Endometrium (tissue), 2 donors: Measurements from ENCODE around the gene LMBR1L.
"Not testable (repeated sequence)": the region's sequence is repeated elsewhere in the genome, so short reads cannot be mapped to it uniquely, and the experiment has no call there.

Experiments
- FAIRE-seq: peaks from 2 replicates; lab custom pipeline; 2012; peaks lifted over from hg19 to GRCh38; lab: Jason Lieb, UNC
- donor health status: control.
- donor health status: control.

Gene LMBR1L

DNA sequence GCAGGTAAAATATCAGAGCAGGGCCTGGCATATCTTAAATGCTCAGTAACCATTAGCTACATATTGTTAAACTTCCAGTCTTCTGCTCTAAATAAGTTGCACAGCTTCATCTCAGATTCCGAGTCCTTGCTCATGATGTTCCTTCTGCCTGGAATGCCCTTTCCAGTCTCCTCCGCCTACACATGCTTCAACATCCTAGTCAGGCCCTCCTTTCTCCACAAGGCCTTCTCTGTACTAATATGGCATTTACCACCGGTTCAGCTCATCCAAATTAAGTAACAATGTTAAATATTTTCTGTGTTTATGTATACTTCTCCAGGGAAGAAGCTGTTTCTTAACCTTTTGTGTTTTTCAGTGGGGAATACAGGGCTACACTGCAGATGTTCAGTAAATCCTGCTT is 24.5 kb downstream of the LMBR1L start:
- no peak for FAIRE-seq

DNA sequence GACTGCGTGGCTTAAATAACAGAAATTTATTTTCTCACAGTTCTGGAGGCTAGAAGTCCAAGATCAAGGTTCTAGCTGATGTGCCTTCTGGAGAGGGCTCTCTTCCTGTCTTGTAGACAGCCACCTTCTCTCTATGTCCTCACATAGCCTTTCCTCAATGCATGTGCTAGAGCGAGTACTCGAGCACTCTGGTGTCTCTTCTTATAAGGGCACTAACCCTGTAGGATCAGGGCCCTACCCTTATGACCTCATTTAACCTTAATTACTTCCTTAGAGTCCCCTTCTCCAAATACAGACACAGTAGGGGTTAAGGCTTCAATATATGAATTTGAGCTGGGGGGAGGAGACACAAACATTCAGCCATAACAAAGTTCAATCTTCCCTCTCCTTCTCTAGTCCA is 26.2 kb downstream of the LMBR1L start:
- FAIRE-seq: no peak

DNA sequence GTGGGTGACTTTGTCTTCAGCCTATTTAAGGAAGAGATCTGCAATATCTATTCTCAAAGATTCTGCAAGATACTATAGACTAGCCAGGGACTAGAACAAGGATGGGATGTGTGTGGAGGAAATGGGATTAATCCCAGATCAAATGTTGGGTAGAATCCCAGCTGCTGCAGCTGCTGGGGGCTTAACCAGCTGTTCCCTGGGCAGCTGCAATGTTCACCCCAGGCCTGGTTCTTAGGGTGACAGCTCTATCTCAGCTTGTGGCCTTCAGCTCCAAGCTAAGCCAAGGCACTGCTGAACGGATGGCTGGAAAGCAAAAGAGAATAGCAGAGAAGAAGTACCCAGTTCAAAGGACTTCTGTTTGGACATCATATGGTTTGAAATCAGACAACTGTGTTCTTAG is 30.9 kb downstream of the LMBR1L start:
- FAIRE-seq: no peak

DNA sequence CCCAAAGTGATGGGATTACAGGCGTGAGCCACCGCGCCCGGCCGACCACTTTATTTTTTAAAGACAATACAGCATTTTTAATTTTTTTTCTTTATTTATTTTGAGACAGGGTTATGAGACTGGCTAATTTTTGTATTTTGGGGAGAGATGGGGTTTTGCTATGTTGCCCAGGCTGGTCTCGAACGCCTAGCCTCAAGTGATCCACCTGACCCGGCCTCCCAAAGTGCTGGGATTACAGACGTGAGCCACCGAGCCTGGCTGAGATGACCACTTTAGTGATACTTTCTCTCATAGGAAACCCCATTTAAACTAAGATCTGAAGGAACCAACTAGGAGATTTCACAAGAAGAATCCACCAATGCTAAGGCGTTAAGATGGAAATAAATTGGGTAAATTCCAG is 39.7 kb downstream of the LMBR1L start:
- FAIRE-seq: no peak

DNA sequence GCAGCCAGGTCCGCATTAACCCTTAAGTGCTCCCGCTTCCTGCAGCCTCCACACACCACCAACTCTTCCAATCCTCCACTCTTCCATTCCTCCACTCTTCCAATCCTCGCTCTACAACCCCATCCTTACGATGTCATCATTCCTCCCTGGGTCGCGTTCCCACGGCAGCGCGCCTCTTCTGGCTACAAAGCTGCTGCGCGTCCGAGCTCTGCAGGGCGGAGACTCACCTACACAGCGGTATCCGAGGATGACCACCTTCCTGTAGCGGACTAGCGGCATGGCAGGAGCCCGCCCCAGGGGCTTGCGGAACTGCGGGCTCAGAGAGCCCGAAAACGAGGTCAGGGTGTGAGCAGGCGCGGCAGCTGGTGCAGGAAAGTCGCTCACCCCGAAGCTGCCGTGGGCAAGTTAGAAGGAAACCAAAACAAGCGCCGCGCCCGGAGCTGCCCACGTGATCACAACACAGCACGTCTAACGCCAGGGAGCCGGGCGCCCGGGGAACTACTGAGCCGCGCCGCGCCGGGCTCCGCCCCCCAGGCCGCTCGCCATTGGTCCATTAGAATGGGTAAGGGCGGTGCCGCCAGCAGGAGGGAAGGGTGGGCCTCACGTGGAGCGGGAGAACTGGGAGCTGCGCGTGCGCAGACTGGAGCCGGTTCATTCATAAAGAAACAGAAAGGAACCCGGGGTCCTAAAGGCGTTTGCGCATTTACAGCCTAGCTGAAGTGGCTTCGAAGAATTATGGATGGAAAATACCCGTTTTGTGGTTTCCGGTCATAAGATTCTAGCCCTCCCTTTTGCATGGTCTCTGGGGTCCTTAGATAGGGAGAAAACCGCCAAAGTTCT is 40.9 kb downstream of the LMBR1L start, which contains the start of gene RHEBL1:
RHEBL1 (minus strand) TSS at position 473 of the 840 bp plus-strand sequence; CDS start at position 279, 194 bp downstream.
- peak; percentile 89 for FAIRE-seq

DNA sequence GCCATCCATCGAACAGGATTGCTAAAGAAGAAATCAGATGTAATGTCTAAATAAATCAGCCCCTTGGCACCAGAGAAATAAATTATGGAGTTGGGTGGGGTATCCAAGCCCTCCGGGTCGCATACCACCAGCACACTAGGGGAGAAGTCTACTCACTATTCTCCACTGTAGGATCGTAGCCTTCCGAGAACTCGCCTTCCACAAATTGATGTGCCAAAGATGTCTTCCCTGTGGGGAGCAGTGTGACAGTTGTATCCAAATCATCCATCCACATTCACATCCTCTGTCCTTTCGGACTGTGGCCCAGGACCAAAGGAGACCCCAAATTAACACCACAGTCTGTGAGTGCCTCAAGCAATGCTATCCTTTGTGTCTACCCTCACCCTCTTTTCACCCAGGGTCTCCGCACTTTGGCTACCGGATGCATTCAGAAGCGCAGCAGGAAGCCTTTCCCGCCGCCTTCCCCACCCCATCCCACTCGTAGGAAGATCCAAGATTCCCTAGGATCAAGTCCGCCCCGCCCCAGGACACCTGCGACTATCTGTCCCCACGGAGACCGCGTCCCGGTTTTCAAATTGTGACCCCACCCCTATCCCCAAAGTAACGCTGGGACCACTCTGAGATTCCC is 41.7 kb downstream of the LMBR1L start:
- FAIRE-seq: no peak

DNA sequence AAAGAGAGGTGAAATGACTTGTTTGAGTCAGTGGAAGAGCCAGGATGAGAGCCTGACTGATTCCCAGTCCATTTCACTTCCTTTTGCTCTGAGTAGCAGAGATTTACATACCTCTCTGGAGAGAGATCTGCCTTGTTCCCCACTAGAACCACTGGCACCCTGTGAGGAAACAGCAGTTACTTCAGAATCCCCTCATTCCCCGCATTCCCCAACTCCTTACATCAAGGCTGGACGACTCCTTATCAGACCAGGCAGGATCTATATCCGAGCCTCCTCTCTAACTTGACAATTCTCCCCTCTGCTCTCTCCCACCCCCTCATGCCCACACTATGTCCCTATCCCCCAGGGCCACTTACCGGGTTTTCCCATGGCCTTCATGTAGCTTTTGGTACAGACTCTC is 44.5 kb downstream of the LMBR1L start:
- FAIRE-seq: no peak

DNA sequence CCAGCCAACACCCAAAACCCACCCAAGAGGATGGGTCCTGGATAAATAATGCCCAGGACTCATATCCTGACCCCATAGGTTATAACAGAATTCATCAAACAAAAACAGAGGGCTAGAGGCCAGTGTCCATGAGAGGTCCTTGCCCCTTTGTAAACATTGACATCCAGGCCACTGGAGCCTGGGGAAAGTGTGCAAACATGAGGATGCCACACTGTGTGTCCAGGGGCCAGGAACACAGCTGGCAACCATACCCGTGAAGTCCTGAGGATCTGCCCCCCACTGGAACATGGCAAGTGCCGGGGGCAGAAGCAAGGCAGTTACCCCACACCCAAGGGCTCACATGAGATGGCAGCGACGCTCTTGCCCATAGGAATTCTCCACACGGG is 45.9 kb downstream of the LMBR1L start:
- FAIRE-seq: no peak

DNA sequence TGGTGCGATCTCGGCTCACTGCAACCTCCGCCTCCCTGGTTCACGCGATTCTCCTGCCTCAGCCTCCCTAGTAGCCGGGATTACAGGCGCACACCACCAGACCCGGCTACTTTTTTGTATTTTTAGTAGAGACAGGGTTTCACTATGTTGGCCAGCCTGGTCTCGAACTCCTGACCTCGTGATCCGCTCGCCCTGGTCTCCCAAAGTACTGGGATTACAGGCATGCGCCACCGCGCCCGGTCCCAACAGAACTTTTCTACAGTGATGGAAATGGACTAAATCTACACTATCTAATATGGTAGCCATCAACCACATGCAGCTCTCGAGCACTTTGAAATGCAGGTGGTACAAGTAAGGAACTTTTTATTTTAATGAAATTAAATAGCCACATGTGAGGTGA is 48.7 kb downstream of the LMBR1L start:
- FAIRE-seq: not testable (repeated sequence)

DNA sequence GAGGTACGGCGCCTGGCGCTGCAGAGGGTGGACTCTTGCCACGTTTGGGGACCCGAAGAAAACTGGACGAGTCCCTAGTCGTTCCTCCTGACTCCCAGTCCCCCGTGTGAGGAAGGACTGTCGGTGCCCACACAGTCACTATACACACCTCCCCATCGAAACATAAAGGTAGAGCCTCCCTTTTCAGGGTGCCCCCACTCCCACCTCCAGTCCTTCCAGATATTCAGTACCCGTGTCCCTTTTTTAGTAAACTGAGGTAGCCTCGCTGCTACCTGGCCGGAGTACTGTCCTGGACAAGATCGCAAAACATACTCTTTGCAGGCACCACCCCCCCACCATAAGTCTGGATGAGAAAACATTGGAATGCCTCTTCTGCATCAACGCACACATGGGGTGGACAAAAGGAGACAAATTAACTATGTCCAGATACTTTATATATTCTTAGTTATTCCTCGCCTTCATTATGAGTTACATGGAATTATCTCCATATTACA is 49.4 kb downstream of the LMBR1L start:
- FAIRE-seq: no peak

DNA sequence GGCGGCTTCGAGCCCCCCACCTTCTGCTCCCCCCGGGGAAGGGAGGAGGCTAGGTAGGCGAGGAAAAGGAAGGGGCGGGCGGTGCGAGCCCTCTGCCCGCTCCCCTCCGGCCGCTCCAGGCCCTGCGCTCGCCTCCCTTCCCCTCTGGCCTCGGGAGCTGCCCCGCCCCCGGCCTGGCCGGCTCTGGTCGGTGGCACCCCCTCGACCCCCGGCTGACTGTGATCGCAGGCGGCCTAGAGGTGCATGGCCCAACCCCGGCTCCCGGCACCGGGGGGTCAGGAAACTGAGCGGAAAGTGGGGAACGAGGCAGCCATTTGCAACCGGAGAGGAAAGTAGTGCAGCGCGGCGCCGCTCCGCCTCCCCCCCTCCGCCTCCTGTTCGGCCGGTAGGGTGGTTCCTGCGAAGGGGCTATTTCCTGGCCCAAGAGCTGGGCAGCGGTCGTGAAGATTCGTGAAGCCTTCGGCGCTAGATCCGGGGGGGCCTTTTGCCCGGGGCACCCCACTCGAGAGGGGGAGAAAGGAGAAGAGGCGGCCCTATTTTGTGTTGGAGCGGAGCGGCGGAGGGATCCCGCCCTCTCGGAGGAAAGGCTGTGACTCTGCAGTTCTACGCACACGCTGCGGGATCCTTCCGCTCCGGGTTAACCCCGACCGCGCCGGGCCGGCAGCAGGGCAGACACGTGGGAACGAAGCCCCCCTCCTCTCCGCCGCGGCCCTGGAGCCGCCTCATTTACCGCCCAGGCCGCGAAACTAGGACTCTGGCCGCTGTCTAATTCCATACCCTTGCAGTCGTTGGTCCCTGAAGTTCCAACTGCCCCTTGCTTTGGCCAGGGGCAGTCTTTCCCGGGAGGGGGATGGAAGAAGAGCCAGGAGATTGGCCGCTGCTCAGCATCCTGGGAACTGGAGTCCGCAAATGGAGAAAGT is 50.1 kb downstream of the LMBR1L start, which contains the start of gene KMT2D:
KMT2D (minus strand) TSS at position 558 of the 920 bp plus-strand sequence. CDS start 5,470 bp downstream, outside the sequence.
- no peak for FAIRE-seq

DNA sequence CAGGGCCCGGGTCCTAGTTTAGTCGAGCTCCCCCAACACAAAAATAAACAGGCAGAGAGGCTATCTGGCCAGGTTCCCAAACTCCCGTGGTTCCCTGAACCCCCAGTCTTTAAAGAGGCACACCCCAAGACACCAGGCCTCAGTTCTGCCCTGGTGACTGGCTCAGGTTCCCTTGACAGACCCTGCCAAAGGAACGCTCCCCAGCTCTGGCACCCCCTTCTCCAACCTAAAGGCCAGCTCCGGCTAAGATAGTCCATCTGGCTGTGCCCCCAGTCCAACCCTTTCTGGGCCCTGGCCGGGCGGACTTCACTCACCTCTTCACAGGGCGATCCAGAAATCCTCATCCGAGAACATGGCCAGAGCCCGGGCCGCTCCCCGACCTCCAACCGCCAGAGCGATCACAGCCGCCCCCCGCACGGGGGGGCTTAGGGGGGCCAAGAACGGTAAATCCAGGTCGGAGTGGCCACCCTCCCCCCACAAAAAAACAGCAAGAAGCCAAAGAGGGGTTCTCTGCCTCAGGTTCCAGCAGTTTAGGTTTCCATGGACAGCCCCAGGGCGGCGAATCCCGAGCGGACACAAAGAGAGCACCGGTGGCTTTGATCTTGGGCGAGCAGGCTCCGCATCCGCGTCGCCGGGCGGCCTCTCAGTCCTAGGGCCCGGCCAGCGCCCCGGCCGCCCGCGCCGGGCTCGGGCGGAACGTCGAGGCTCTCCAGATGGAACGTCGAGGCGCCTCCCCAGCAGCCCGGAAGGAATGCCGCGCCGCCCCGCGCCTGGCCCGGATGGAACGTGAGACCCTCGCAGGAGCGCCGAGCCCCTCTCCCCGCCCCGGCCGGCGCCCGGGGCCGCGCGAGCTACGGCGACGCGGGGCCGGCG is 51.1 kb downstream of the LMBR1L start:
- no peak for FAIRE-seq

DNA sequence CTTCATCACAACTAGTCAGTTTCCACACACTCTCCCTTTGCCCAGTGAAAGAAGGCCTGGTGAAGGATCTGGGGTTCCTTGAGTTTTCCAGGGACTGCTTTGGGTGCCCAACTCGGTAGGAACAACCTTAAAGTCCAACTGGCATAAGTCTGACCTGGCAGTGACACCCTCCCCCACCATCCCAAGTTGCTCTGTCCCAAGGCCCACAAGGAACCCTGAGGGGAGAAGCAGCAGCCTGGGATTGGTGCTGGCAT is 51.7 kb downstream of the LMBR1L start:
- FAIRE-seq: no peak

DNA sequence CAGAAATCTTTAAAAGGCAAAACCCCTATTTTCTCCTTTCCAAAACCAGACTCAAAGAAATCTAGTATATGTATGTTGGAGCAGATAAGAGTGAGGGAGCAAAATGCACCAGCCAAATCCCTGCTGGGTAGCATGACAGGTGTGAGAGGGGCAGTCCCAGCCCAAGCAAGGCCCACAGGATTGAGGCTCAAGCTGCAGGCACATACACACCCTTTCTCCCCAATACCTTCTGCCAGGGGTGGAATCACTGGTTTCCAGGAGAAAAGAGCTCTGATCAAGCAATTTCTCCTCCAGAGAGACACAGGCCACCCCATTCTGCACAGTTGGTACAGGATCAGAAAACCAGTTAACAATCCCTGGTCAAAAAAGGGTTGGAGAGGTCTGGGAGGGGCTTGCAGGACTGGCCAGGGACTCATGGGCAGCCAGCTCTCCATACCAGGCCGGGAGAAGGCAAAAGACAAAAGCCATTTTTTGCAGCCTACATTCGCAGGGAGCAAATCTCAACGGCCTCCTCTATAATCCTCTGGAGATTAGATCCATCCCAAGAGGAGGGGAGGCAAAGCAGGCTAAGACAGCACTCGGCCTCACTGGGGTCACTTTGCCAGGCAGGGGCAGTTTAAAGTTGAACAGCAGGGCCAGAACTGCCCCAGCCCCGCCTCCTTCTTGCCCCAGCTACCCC is 52.1 kb downstream of the LMBR1L start:
- FAIRE-seq: no peak

DNA sequence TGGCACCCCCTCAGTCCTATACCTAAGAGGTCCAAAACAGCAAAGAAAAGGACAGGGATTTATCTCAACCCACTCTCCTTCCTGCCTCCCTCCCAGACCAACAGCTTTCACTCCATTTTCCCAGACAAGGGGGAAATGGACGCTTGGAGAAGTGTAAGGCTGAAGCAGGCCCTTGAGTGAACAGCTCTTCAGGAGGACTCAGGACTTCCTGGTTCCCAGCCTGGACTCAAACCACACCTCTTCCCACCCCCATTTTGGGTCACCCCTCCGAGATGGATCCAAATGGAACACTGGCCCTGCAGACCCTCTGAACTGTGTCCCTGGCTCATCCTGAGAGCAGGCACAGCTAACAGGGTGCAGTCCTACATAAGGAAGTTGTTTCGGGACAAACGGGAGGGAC is 52.8 kb downstream of the LMBR1L start:
- FAIRE-seq: no peak

DNA sequence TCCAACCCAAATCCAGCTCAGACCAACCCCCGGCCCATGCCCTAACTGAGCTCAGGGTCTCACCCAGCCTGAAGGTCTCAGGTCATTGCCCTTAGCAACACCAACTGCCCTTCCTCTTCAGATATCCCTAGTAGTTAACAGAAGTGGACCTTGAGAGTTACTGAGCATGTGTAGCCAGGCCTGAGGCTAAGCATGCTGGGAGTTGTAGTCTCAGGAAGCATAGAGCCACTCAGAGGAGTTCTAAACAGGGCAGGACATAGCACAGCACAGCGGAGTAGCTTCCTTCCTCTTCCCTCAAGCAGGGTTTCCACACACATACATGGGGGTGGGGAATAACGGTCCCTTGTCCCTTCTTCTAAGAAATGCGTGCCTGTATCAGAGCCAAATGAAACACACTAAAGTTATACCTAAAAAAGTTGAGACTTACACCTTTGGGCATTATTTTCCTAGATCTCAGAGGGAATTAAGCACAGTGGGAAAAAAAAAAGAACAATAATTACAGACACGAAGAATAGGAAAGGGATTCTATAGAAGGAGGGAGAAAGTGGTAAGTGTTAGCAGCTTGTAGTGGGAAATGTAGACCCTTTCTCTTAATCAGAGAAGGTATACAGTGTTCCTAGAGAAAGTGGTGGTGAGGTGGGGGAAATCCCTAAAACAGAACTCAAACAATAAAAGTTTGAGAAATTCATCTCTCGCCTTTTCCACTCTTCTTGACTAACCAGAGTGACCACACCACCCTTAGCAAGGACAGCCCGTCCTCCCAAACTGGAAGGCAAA is 54.5 kb downstream of the LMBR1L start:
- FAIRE-seq: no peak

DNA sequence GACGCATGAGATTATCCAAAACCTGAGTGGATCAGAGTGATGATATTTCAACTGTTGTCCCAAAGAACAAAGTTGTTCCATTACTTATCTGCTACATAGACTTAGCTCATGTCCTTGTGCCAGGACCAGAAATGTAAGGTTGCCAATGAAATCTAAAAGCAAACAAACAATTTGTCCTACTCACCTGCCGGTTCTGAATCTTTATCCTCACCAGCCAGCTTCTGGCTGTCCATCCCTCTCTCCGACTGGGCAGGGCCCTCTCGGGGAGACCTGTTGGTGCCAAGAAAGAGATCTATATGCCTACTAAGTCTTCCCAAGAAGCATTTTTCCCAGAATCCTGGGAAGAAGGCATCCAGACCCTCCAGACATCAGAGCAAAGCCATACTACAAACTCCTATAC is 55.6 kb downstream of the LMBR1L start:
- FAIRE-seq: no peak

DNA sequence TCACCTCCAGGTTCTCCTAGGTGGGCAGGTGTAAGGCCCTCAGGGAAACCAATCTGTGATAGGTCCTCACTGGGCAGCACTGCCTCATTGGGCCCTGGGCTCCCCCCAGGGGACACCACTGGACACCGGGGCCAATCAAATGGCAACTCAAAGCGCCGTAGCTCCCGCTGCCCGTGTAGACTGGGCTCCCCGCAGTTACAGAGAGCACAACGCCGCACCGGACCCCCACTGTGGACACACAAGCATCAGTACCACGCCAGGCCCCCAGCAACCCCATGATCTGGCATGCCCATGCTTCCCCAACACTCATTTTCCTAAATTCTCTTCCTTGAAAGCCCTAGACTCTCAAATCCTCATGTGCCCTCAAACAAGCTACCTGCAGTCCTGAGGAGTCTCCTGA is 56.1 kb downstream of the LMBR1L start:
- no peak for FAIRE-seq

DNA sequence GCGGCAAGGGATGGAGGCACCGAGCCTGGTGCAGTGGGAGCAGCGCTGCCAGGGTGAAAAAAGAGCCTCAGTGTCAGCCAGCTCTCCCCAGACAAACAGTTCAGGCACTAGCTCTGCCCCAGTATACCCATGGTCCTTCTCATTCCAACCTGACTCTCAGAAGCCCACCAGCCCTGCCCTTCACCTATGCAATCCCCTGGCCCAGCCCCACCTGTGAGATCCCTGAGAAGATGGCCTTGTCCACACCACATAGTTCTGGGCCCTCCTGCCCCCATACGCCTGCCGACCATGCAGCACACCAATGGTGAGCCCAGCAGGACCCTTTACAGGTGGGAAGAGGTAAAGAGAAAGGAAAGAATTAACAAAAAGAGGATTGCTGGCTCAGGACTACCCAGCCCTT is 56.6 kb downstream of the LMBR1L start:
- FAIRE-seq: no peak
